Endothelial cell of umbilical vein (primary cell): ENCODE measurements around the gene NINJ2. TPM values are rescaled to one million over a fixed set of nuclear protein-coding genes. Genes with fewer than 3 reads are reported as not detected.

Experiments
- BruUV-seq: library from RNA; stranded (reverse); fragments of 400-500 nt; replicated peaks from 2 replicates; lab custom pipeline; 2021; lab: Mats Ljungman, UMichigan
- CTCF ChIA-PET: fragments of 300-600, 350-600 bp; sonication (Branson Sonifier 250); formaldehyde crosslinking; loops from one replicate; lab custom pipeline; 2021; ENCODE audit warnings: antibody characterized with exemption, inconsistent platforms; lab: Charles Lee
- POLR2A ChIA-PET: fragments of 300-600, 350-600 bp; sonication (Branson Sonifier 250); formaldehyde crosslinking; loops from one replicate; lab custom pipeline; 2021; ENCODE audit warnings: antibody characterized with exemption, inconsistent platforms; lab: Charles Lee
- DNase-seq: peaks from one replicate; pipeline ENCODE4 v3.0.0-alpha.2; 2011; ENCODE audit warnings: low read depth, low spot score
- FAIRE-seq: peaks from 2 replicates; lab custom pipeline; 2011; peaks lifted over from hg19 to GRCh38; lab: Jason Lieb, UNC
- H2AFZ ChIP-seq: 2 replicates; pipeline ENCODE4 v1.6.0; 2012; ENCODE audit warnings: low read depth, low read length, control low read depth, inconsistent platforms
- H3K27ac ChIP-seq: 2 replicates; pipeline ENCODE4 v1.5.1; 2011; ENCODE audit warnings: low read depth, mild to moderate bottlenecking, control low read depth, low read length, moderate library complexity; ENCODE audit not compliant: insufficient read depth
- H3K27me3 ChIP-seq, 2 experiments: 2 replicates each; pipeline versions ENCODE4 v1.6.0 to v1.6.1; 2011; ENCODE audit warnings: low read length in 2 of 2, mixed read lengths in 1 of 2; ENCODE audit not compliant: control insufficient read depth in 2 of 2, insufficient read depth in 2 of 2
- H3K36me3 ChIP-seq, 2 experiments: 2 replicates in 1 of 2; 3 replicates in 1 of 2; pipeline ENCODE4 v1.5.1; 2011; ENCODE audit warnings: low read length in 2 of 2, mild to moderate bottlenecking in 1 of 2, moderate library complexity in 1 of 2; ENCODE audit not compliant: control insufficient read depth in 2 of 2, insufficient read depth in 2 of 2; ENCODE audit errors: extremely low read depth in 1 of 2
- H3K4me1 ChIP-seq: 3 replicates; pipeline ENCODE4 v1.5.1; 2011; ENCODE audit warnings: mild to moderate bottlenecking, low read length; ENCODE audit not compliant: control insufficient read depth, insufficient read depth; ENCODE audit errors: extremely low read depth
- H3K4me2 ChIP-seq: 2 replicates; pipeline ENCODE4 v1.6.1; 2011; ENCODE audit warnings: low read length, control low read depth, mixed read lengths; ENCODE audit not compliant: insufficient read depth
- H3K4me3 ChIP-seq, 3 experiments: fragments of 200-600 bp in 1 of 3; sonication (generic), shearing (Covaris generic) in 1 of 3; replicated peaks in 1 of 3; 2 replicates each; pipeline ENCODE4 v1.5.1; 2011 to 2016; ENCODE audit warnings: control low read depth in 3 of 3, low read length in 3 of 3, mild to moderate bottlenecking in 2 of 3, inconsistent platforms in 1 of 3, low read depth in 1 of 3, moderate library complexity in 1 of 3; ENCODE audit not compliant: insufficient read depth in 1 of 3
- H3K79me2 ChIP-seq: 2 replicates; pipeline ENCODE4 v1.6.0; 2012; ENCODE audit warnings: low read length, inconsistent platforms; ENCODE audit not compliant: control insufficient read depth, insufficient read depth
- H3K9ac ChIP-seq: replicated peaks from 2 replicates; pipeline ENCODE3; 2011; ENCODE audit warnings: low read length, control low read depth; ENCODE audit not compliant: insufficient read depth; ENCODE audit errors: extremely low read depth
- H3K9me1 ChIP-seq: replicated peaks from 3 replicates; pipeline ENCODE4 v1.6.0; 2011; ENCODE audit warnings: mild to moderate bottlenecking, low read length; ENCODE audit not compliant: control insufficient read depth, insufficient read depth; ENCODE audit errors: extremely low read depth
- H3K9me3 ChIP-seq: replicated peaks from 2 replicates; pipeline ENCODE4 v1.5.1; 2012; ENCODE audit warnings: low read length, inconsistent platforms; ENCODE audit not compliant: control insufficient read depth, insufficient read depth
- H4K20me1 ChIP-seq: replicated peaks from 2 replicates; pipeline ENCODE3; 2011; ENCODE audit warnings: mild to moderate bottlenecking, low read length; ENCODE audit not compliant: control insufficient read depth, insufficient read depth; ENCODE audit errors: extremely low read depth
- FOS ChIP-seq: IDR thresholded peaks from 2 replicates; pipeline ENCODE4 v1.6.1; 2011; ENCODE audit warnings: mild to moderate bottlenecking, low read length, moderate library complexity, borderline replicate concordance; ENCODE audit not compliant: insufficient read depth
- GATA2 ChIP-seq: IDR thresholded peaks from 2 replicates; pipeline ENCODE4 v1.7.0; 2011; ENCODE audit warnings: low read depth, mild to moderate bottlenecking, moderate library complexity, mixed read lengths, low read length; ENCODE audit not compliant: insufficient read length, insufficient read depth
- MYC ChIP-seq: IDR thresholded peaks from one replicate; pipeline ENCODE4 v1.6.1; 2011; ENCODE audit warnings: mild to moderate bottlenecking, low read depth, low read length
- POLR2AphosphoS5 ChIP-seq: IDR thresholded peaks from 2 replicates; pipeline ENCODE4 v1.6.1; 2012; ENCODE audit warnings: low read depth, mild to moderate bottlenecking, control low read depth, low read length, moderate library complexity; ENCODE audit not compliant: insufficient read depth
- dilution Hi-C: fragments of 300-500 bp; cut with MboI; formaldehyde crosslinking; loops from one replicate; pipeline ENCODE4 v1.15.0; 2019; ENCODE audit warnings: low sequenced_read_pairs; ENCODE audit not compliant: extremely low pct_ligation_motif_present
- intact Hi-C: fragments of 100-400 bp; cut with micrococcal nuclease; formaldehyde crosslinking; loops from one replicate; pipeline ENCODE4 v1.10.0; 2022
- polyA plus RNA-seq, 4 experiments: library from polyadenylated mRNA; depleted of rRNA in 3 of 4; stranded (reverse) in 3 of 4; unstranded in 1 of 4; fragments of >200 nt; gene quantifications; 2 replicates each; pipeline versions ENCODE4 v1.2.1 to v1.2.3, GENCODE V29; 2011 to 2012; ENCODE audit warnings: missing spikeins in 1 of 4
- total RNA-seq: library from RNA; stranded (reverse); gene quantifications from 2 replicates; pipeline ENCODE4 v1.2.3, GENCODE V29; 2021
- TF ChIP-seq, protein P1 (sequence below), 2 donors: IDR thresholded peaks; 1 replicate in 1 of 2; 2 replicates in 1 of 2; pipeline ENCODE4 v1.5.1; 2011; ENCODE audit warnings: low read length in 2 of 2, mild to moderate bottlenecking in 2 of 2, moderate library complexity in 2 of 2, control low read depth in 1 of 2, inconsistent platforms in 1 of 2, low read depth in 1 of 2; ENCODE audit not compliant: insufficient read depth in 1 of 2; ENCODE audit errors: extremely low read depth in 1 of 2
- TF ChIP-seq, protein P2 (sequence below): IDR thresholded peaks from 2 replicates; pipeline ENCODE4 v1.6.1; 2011; ENCODE audit not compliant: insufficient read depth, insufficient read length

NINJ2 gene
- total and polyA plus RNA-seq, 2 donors (not counting 3 experiments of a cell fraction or from before 2014, with no cell fraction given), result 0.75 to 4.4 TPM

DNA sequence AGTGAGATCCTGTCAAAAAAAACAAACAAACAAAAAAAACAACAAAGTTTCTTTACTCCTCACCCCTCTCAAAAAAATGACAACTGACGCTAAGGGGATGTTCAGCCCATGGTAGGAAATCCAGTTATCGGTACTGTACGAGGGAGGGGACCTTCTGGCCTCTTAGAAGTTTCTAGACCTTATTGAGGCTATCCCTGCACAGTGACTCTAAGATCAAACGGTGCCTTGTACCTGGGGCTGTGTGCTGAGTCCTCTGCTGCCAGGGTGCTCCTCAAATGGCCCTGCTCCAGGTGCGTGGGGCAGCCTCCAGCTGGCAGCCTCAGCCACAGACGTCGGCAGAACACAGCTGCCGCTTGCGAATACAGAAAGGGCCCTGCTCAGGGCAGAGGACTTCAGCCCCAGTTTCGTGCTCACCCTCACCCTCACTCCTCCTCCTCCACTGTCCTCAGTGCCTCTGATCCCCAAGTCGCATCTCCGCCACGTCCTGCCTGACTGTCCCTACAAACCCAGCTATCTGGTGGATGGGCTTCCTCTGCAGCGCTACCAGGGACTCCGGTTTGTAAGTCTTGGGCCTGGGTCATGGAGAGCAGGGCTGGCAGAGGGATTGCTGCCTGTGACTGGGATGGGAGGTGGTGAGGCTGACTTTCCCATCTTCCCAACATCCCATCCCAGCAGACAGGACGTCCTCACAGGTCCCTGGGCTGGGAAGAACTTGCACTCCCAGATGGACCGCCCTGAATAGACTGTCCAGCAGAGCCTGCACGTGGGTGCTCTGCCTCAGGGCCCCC is 112.6 kb downstream of the NINJ2 start:
- H3K9me3 ChIP-seq, result no peaks in the 10 kb centered on the region
- H2AFZ ChIP-seq, result no peak overlapping the region
- no peak overlapping the region for H3K27ac ChIP-seq
- peaks cover 0 to 11% of the 10 kb centered on the region in 2 experiments for H3K27me3 ChIP-seq
- no peak overlapping the region for H3K9ac ChIP-seq
- POLR2A ChIA-PET, result no interaction called here
- DNase-seq (no peak), FAIRE-seq (no peak)
- dilution Hi-C loops, result no loop called here
- H3K79me2 ChIP-seq, result no peaks in the 10 kb centered on the region
- no peaks in the 10 kb centered on the region for H4K20me1 ChIP-seq
- H3K9me1 ChIP-seq, result no peaks in the 10 kb centered on the region
- no TSS peak for BruUV-seq
- intact Hi-C loops, result no loop called here
- no peaks in the 10 kb centered on the region for H3K36me3 ChIP-seq
- no peaks in the 10 kb centered on the region for H3K4me1 ChIP-seq
- no peak overlapping the region for H3K4me3 ChIP-seq
- H3K4me2 ChIP-seq, result no peak overlapping the region
- CTCF ChIA-PET, result interaction anchor here (2.4 to 2.5 kb wide), 2 partner anchors 98 to 108 kb away, joined by 8 to 26 read pairs; no protein-coding TSS in a partner anchor
- TF ChIP-seq FOS, result no peak
- no peak for TF ChIP-seq MYC
- TF ChIP-seq, protein P1, sequence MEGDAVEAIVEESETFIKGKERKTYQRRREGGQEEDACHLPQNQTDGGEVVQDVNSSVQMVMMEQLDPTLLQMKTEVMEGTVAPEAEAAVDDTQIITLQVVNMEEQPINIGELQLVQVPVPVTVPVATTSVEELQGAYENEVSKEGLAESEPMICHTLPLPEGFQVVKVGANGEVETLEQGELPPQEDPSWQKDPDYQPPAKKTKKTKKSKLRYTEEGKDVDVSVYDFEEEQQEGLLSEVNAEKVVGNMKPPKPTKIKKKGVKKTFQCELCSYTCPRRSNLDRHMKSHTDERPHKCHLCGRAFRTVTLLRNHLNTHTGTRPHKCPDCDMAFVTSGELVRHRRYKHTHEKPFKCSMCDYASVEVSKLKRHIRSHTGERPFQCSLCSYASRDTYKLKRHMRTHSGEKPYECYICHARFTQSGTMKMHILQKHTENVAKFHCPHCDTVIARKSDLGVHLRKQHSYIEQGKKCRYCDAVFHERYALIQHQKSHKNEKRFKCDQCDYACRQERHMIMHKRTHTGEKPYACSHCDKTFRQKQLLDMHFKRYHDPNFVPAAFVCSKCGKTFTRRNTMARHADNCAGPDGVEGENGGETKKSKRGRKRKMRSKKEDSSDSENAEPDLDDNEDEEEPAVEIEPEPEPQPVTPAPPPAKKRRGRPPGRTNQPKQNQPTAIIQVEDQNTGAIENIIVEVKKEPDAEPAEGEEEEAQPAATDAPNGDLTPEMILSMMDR (IDR thresholded peaks at IDR 0.05; ENCODE audit: extremely low read depth in 1 of 2, insufficient read depth in 1 of 2, low read depth in 1 of 2, low read length in 2 of 2), result no peak
- no peak for TF ChIP-seq POLR2AphosphoS5
- no peak for TF ChIP-seq GATA2
- TF ChIP-seq, protein P2, sequence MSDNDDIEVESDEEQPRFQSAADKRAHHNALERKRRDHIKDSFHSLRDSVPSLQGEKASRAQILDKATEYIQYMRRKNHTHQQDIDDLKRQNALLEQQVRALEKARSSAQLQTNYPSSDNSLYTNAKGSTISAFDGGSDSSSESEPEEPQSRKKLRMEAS, result no peak
